H1 (cell line): Measurements from ENCODE around the gene SVIL. TPM values are rescaled to one million over a fixed set of nuclear protein-coding genes. Genes with fewer than 3 reads are reported as not detected.

Source experiments
- BACH1 ChIP-seq: IDR thresholded peaks from 2 replicates; pipeline ENCODE4 v1.6.1; 2012; ENCODE audit warnings: low read length, improper control_type of control experiment
- BRCA1 ChIP-seq: IDR thresholded peaks from 2 replicates; pipeline ENCODE4 v1.6.1; 2012; ENCODE audit warnings: low read depth, low read length, improper control_type of control experiment
- CEBPB ChIP-seq: IDR thresholded peaks from 2 replicates; pipeline ENCODE4 v1.6.1; 2012; ENCODE audit warnings: low read depth, low read length
- KDM1A ChIP-seq: fragments of 200-600, 300-600 bp; sonication (generic); IDR thresholded peaks from 2 replicates; pipeline ENCODE4 v1.7.1; 2016; ENCODE audit warnings: mild to moderate bottlenecking, low read length, borderline replicate concordance
- TAF1 ChIP-seq: IDR thresholded peaks from 2 replicates; pipeline ENCODE4 v1.6.1; 2011; ENCODE audit warnings: mild to moderate bottlenecking, low read depth, low read length
- polyA plus RNA-seq, 7 experiments: library from polyadenylated mRNA; depleted of rRNA in 3 of 7; stranded (reverse) in 5 of 7; unstranded in 2 of 7; fragments of >200 nt in 5 of 7; fragments of 200-250 nt in 2 of 7; gene quantifications; 1 replicate in 5 of 7; 2 replicates in 1 of 7; 4 replicates in 1 of 7; pipeline versions ENCODE4 v1.2.1 to v1.2.3, GENCODE V29; 2011 to 2013; ENCODE audit warnings: missing spikeins in 2 of 7, mixed read lengths in 2 of 7
- total RNA-seq: library from RNA; stranded (reverse); fragmentation: NEBNext Ultra II Directional; extraction: Animal tissue kit (Norgen Biotek cat#: 25700); gene quantifications from 2 replicates; pipeline ENCODE4 v1.2.1, GENCODE V29; 2021
- TF ChIP-seq, protein P1 (sequence below): IDR thresholded peaks from 2 replicates; pipeline ENCODE4 v1.6.1; 2011; ENCODE audit warnings: low read depth, mild to moderate bottlenecking, low read length; ENCODE audit not compliant: insufficient read depth

The SVIL gene
- total and polyA plus RNA-seq, 2 of the 8 experiments (the other 6 are each of a cell fraction or from before 2014, with no cell fraction given): 4.7 to 15.4 TPM

DNA sequence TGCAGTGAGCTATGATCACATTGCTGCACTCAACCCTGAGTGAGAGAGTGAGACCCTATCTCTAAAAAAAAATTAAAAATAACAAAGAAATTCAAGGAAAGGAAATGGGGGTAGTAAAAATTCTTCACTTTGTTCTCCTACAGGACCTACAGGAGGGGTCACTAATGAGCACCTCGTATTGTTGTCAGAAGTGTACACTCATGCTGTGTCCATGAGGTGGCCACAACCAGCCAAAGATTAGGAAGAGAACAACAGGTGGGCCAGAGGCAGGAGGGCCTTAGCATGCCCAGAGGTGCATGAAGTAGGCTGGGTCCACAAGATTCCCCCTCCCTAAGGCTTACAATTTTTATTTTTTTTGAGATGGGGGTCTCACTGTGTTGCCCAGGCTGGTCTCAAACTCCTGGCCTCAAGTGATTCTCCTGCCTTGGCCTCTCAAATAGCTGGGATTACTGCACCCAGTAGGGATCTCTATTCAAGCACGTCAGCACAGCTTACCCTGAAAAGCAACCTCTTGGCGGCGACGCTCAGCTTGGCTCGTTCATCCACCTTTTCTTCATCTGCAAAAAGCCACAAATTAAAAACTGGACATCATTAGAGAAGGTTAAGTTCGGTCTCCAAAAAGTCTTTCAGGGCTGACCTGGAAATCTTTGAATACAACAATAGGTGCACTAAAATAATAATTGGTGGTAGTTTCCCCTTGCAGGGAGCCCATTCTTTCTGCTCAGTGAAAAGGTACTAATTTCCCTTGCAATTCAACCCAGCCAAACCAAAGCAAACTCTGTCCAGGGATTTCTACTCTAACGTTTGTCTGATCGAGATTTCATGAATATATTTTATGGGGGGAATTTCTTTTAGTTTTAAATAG lies 104.4 kb downstream of the SVIL start (continued):
- TF ChIP-seq BRCA1: no peak
- no peak for TF ChIP-seq BACH1
- no peak for TF ChIP-seq TAF1
- TF ChIP-seq, protein P1, sequence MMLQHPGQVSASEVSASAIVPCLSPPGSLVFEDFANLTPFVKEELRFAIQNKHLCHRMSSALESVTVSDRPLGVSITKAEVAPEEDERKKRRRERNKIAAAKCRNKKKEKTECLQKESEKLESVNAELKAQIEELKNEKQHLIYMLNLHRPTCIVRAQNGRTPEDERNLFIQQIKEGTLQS: no peak
- TF ChIP-seq KDM1A: no peak; the same call in 1 of the 2 replicates
- TF ChIP-seq CEBPB: no peak
- TF ChIP-seq, all 59 proteins: peak for 0
